HG03442 (cell line): ENCODE data around the gene HDAC9.
"Not testable (repeated sequence)": the region's sequence is repeated elsewhere in the genome, so short reads cannot be mapped to it uniquely, and the experiment has no call there.

ENCODE experiments used
- ATAC-seq: cut with Tn5 transposase; IDR thresholded peaks from one replicate; pipeline ENCODE4 v1.9.1; 2021; ENCODE audit warnings: mild to moderate bottlenecking, moderate library complexity; ENCODE audit not compliant: unreplicated experiment

HDAC9 gene

GRCh38 chr7:18702071-18702829, 206.7 kb downstream of the HDAC9 start:
- no peak for ATAC-seq

- ATAC-seq, result no peak
These were observed 208.1 kb downstream of the HDAC9 start for GRCh38 chr7:18703685-18704084.

- ATAC-seq, result no peak
These were observed 211.1 kb downstream of the HDAC9 start for GRCh38 chr7:18706670-18707069.

GRCh38 chr7:18708204-18708603, 212.7 kb downstream of the HDAC9 start:
- no peak for ATAC-seq

- ATAC-seq, result no peak
These were observed 220.4 kb downstream of the HDAC9 start for GRCh38 chr7:18715988-18716387.

GRCh38 chr7:18721429-18721828, 225.9 kb downstream of the HDAC9 start:
- ATAC-seq, result no peak

- ATAC-seq, result no peak
These were observed 228.8 kb downstream of the HDAC9 start for GRCh38 chr7:18724318-18724717.

- ATAC-seq, result no peak
These were observed 231.7 kb downstream of the HDAC9 start for GRCh38 chr7:18727115-18727870.

- ATAC-seq, result not testable (repeated sequence)
These were observed 240.5 kb downstream of the HDAC9 start for GRCh38 chr7:18736012-18736411.

GRCh38 chr7:18740579-18740988, 245.0 kb downstream of the HDAC9 start:
- ATAC-seq, result no peak

- no peak for ATAC-seq
These were observed 258.5 kb downstream of the HDAC9 start for GRCh38 chr7:18753972-18754610.

GRCh38 chr7:18754766-18755165, 259.2 kb downstream of the HDAC9 start:
- ATAC-seq, result no peak

- ATAC-seq, result no peak
These were observed 260.2 kb downstream of the HDAC9 start for GRCh38 chr7:18755793-18756192.

GRCh38 chr7:18756378-18757050, 261.0 kb downstream of the HDAC9 start:
- no peak for ATAC-seq

- ATAC-seq, result no peak
These were observed 264.5 kb downstream of the HDAC9 start for GRCh38 chr7:18760046-18760445.

- ATAC-seq, result no peak
These were observed 265.3 kb downstream of the HDAC9 start for GRCh38 chr7:18760631-18761445.

- no peak for ATAC-seq
These were observed 266.6 kb downstream of the HDAC9 start for GRCh38 chr7:18762189-18762588.

GRCh38 chr7:18768256-18768655, 272.7 kb downstream of the HDAC9 start:
- ATAC-seq, result no peak

- no peak for ATAC-seq
These were observed 274.7 kb downstream of the HDAC9 start for GRCh38 chr7:18770154-18770811.

GRCh38 chr7:18770822-18771221, 275.3 kb downstream of the HDAC9 start:
- ATAC-seq, result no peak
